C4-2B (cell line): ENCODE measurements around the gene PLXNA4.

Experiments
- H3K27ac ChIP-seq: fragments of 450-650 bp; 2 replicates; pipeline ENCODE4 v1.5.1; 2017
- CTCF ChIP-seq: fragments of 450-650 bp; conservative IDR thresholded peaks from 2 replicates; pipeline ENCODE4 v1.5.1; 2017; ENCODE audit warnings: mild to moderate bottlenecking
- ZFX ChIP-seq: fragments of 450-650 bp; IDR thresholded peaks from 2 replicates; pipeline ENCODE4 v1.6.1; 2017

The PLXNA4 gene

DNA sequence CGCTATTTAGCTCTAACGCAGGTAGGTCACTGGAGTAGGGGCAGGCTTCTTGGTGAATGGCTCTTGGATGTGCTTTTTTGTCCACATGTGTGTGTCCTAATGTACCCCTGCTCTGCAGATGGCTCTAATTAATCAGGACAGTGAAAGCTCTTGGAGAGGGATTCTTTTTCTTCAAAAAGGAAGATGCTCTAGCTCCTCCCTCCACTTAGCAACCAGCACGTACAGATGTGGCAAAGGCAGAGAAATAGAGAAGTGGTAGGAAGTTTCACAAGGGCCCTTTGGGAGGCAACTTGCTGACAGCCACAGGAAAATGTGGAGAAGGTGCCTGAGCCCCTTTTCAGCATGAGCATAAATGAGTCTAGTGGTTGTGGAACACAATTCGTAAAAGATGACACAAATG is 221.7 kb downstream of the PLXNA4 start:
- no peak overlapping the region for H3K27ac ChIP-seq
- TF ChIP-seq ZFX (no peak), CTCF (no peak)

GRCh38 chr7:132353936-132354335 is 222.3 kb downstream of the PLXNA4 start:
- H3K27ac ChIP-seq = no peak overlapping the region
- TF ChIP-seq CTCF (no peak), ZFX (no peak)

GRCh38 chr7:132352800-132353199 is 223.5 kb downstream of the PLXNA4 start:
- TF ChIP-seq ZFX (no peak), CTCF (no peak)
- no peak overlapping the region for H3K27ac ChIP-seq

DNA sequence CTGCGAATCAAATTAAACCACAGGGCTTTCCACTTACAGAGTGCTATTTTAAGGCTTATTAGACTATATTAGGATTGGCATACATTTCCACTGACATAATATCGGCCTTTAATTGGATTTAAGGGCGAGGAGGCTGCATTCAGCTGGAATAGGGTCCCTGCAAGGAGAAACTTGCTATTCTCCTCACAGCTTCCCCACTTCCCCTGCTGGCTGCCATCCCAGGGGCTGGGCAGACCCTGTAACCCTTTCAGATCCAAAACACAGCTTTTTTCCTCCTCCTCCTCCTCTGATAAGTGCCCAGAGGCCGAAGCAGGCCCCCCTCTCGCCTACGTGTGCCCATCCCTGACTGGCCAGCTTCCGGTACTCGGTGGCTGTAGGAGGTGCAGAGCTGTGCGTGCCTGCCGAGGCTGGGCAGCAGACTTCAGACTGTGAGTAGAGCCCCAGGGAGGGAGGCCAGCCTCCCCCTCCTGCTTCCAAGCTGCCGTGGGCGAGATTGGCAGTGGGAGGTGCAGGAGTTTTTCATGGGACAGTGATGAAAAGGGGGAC is 224.2 kb downstream of the PLXNA4 start:
- TF ChIP-seq ZFX = no peak
- TF ChIP-seq CTCF = no peak
- H3K27ac ChIP-seq = no peak overlapping the region

DNA sequence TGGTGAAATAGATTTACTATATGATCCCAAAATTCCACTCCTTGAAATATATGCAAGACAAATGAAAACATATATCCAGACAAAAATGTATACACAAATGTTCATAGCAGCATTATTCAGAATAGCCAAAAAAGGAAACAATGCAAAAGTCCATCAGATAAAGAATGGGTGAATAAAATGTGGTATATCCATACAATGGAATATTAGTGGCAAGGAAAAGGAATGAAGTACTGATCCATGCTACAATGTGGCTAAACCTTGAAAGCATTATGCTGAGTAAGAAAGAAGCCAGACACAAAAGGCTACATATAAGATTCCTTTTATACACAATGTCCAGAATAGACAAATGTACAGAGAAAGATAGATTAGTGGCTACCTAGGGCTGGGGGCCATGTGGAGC is 225.5 kb downstream of the PLXNA4 start:
- no peak overlapping the region for H3K27ac ChIP-seq
- TF ChIP-seq CTCF (no peak), ZFX (no peak)

DNA sequence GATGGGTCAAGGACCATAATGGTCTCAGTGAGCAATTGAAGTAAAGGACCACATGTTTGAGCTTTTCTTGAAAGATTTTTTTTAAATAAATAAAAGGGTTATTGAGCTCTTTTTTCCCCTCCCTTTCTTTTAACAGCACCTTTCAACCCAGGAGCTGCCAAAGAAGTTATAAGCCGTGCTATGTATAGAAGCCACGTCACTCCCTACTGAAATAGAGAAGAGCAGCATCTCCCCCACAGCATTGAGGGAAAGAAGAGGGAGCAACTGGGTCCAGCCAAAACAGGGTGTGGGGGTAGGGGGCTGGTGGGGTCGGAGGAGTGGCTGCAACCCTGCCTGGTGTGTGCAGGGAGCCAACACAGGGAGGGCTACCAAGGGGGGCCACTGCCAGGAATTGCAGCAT is 227.2 kb downstream of the PLXNA4 start:
- no peak overlapping the region for H3K27ac ChIP-seq
- TF ChIP-seq ZFX (no peak), CTCF (no peak)

DNA sequence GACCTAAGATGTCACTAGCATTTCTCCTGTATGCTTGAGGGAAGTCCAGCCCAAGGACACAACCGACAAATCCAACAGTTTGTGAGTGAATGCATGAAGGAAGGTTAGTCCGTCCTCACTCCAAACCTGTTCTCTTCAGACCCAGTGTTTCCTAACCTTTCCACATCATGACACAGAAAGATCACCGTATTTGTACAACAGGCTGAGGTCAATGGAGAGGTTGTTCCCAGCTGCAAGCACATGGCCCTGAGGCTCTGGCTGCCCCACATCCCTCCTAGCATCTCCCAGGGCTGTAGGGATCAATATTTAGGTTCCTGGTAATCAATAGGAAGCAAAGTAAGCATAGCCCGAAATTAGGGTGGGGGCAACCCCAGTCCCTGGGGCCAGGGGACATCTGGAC is 227.9 kb downstream of the PLXNA4 start:
- no peak for TF ChIP-seq CTCF
- TF ChIP-seq ZFX = no peak
- H3K27ac ChIP-seq = no peak overlapping the region
